Transverse colon (tissue), 4 donors: ENCODE data around the gene WASL. TPM values are rescaled to one million over a fixed set of nuclear protein-coding genes. Genes with fewer than 3 reads are reported as not detected.

ENCODE experiments used
- DNase-seq: peaks from one replicate; pipeline ENCODE4 v3.0.0-alpha.2; 2019
- H3K27ac ChIP-seq, 4 donors: fragments of 200-600 bp; sonication (generic); 2 replicates each; pipeline ENCODE4 v1.5.1; 2016 to 2018; ENCODE audit warnings: inconsistent platforms in 4 of 4
- H3K27me3 ChIP-seq: fragments of 200-600 bp; sonication (generic); 2 replicates; pipeline ENCODE4 v1.5.1; 2017; ENCODE audit warnings: inconsistent platforms
- H3K36me3 ChIP-seq, 4 donors: fragments of 200-600 bp; sonication (generic); 2 replicates each; pipeline ENCODE4 v1.5.1; 2017 to 2019; ENCODE audit warnings: inconsistent platforms in 4 of 4
- H3K4me1 ChIP-seq, 4 donors: fragments of 200-600 bp; sonication (generic); 2 replicates each; pipeline ENCODE4 v1.5.1; 2017 to 2020; ENCODE audit warnings: inconsistent platforms in 4 of 4
- H3K4me3 ChIP-seq, 4 donors: fragments of 200-600 bp; sonication (generic); 1 replicate in 1 of 4; 2 replicates in 3 of 4; pipeline versions ENCODE4 v1.5.1 to v1.6.1; 2017 to 2019; ENCODE audit warnings: inconsistent platforms in 4 of 4
- H3K9me3 ChIP-seq, 2 donors: fragments of 200-600 bp; sonication (generic); 2 replicates each; pipeline ENCODE4 v1.5.1; 2017 to 2019; ENCODE audit warnings: inconsistent platforms in 2 of 2
- EP300 ChIP-seq: sonication (generic); formaldehyde crosslinking; IDR thresholded peaks from one replicate; pipeline ENCODE4 v1.6.1; 2017; ENCODE audit warnings: antibody characterized with exemption, low read depth
- POLR2A ChIP-seq: fragments of 450-650 bp; IDR thresholded peaks from one replicate; pipeline ENCODE4 v1.6.1; 2016; ENCODE audit warnings: antibody characterized with exemption, mild to moderate bottlenecking, moderate library complexity
- POLR2AphosphoS5 ChIP-seq, 3 donors: sonication (generic); formaldehyde crosslinking; IDR thresholded peaks; one replicate each; pipeline ENCODE4 v1.6.1; 2016; ENCODE audit warnings: antibody characterized with exemption in 3 of 3
- WGBS, 2 donors: methylation state at CpG; one replicate each; pipeline ENCODE4 v1.1.5; 2018; ENCODE audit warnings: low coverage in 1 of 2; 5-methylcytosine and 5-hydroxymethylcytosine counted together
- in situ Hi-C, 4 donors: fragments of 200-750 bp; cut with MboI; loops; one replicate each; pipeline versions ENCODE4 v1.15.0 to v1.15.1; 2017; ENCODE audit warnings: low sequenced_read_pairs in 3 of 4, low pct_ligation_motif_present in 1 of 4, low pct_unique_long_range_greater_than_20kb in 1 of 4
- intact Hi-C: fragments of 100-400 bp; cut with DNase I; formaldehyde crosslinking; loops from one replicate; pipeline ENCODE4 v1.15.1; 2023; ENCODE audit warnings: low total_unique reads
- total RNA-seq, 4 donors: library from RNA; depleted of rRNA; stranded (reverse); fragments of >200 nt; gene quantifications; one replicate each; pipeline ENCODE4 v1.1.0, GENCODE V29; 2016
- TF ChIP-seq, protein P1 (sequence below), 5 experiments: fragments of 200-600 bp in 3 of 5; fragments of 450-650 bp in 2 of 5; sonication (generic) in 3 of 5; IDR thresholded peaks; 1 replicate in 2 of 5; 2 replicates in 3 of 5; pipeline ENCODE4 v1.5.1; 2016 to 2017; ENCODE audit warnings: antibody characterized with exemption in 5 of 5, inconsistent platforms in 3 of 5, mild to moderate bottlenecking in 2 of 5, moderate library complexity in 1 of 5

Gene WASL
- total RNA-seq, 4 donors from 2014 or later: 30.1 to 97.8 (median 65.7) TPM

DNA sequence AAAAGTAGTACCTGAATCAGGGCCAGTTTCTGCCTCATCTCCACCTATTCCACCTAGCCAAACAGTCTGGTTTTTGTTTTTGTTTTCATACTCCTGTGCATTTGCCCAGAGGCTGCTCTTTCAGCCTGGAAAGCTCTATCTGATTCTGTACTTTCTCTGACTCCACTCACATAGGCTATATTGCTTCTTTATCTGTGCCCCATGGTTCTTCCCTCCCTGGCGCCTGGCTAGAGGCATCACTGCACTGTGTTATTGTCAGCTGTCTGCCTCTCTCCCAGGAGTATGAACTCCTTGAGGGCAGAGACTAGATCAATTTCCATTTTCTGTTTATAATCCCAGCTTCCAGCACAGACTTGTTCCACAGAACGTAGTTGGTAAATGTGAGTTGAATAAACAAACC lies 98.2 kb downstream of the WASL start:
- in situ Hi-C loops: no loop called here
- WGBS, 2 donors: 79 to 90% methylated on average over 2 of the region's 2 CpGs
- intact Hi-C loops: no loop called here

DNA sequence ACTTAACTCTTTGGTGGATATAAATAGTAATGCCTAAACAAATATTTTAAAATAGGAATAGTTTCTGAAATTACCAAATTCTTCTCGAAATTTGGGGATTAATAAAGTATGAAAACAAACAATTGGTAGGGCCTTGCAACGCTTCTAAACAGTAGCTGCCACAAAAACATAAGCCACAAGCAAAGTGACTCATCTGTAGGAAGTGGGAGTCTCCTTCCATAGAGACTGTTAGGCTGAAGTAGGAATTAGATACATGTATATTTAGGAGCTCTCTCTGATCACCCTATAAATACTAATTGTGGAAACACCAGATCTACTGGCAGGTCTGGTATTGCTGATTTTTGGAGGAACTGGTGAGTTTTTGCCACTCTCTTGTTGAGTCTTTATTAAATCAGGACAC lies 98.8 kb downstream of the WASL start:
- WGBS, 2 donors: 72% methylated on average over 2 of the region's 2 CpGs; no CpG with 5 or more reads in 1 of the 2 donors
- H3K27me3 ChIP-seq: no peaks in the 10 kb centered on the region
- no peaks in the 10 kb centered on the region for H3K4me1 ChIP-seq
- H3K27ac ChIP-seq: no peak overlapping the region
- H3K4me3 ChIP-seq: no peak overlapping the region
- DNase-seq: no peak
- no peaks in the 10 kb centered on the region for H3K9me3 ChIP-seq
- in situ Hi-C loops: no loop called here
- TF ChIP-seq, protein P1, sequence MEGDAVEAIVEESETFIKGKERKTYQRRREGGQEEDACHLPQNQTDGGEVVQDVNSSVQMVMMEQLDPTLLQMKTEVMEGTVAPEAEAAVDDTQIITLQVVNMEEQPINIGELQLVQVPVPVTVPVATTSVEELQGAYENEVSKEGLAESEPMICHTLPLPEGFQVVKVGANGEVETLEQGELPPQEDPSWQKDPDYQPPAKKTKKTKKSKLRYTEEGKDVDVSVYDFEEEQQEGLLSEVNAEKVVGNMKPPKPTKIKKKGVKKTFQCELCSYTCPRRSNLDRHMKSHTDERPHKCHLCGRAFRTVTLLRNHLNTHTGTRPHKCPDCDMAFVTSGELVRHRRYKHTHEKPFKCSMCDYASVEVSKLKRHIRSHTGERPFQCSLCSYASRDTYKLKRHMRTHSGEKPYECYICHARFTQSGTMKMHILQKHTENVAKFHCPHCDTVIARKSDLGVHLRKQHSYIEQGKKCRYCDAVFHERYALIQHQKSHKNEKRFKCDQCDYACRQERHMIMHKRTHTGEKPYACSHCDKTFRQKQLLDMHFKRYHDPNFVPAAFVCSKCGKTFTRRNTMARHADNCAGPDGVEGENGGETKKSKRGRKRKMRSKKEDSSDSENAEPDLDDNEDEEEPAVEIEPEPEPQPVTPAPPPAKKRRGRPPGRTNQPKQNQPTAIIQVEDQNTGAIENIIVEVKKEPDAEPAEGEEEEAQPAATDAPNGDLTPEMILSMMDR (IDR thresholded peaks at IDR 0.05): no peak
- TF ChIP-seq POLR2AphosphoS5 (IDR thresholded peaks at IDR 0.05): no peak
- TF ChIP-seq EP300: no peak
- no peak for TF ChIP-seq POLR2A
- intact Hi-C loops: no loop called here
- H3K36me3 ChIP-seq: no peaks in the 10 kb centered on the region

More for the DNA sequence above, 98.2 kb downstream of the WASL start:
- TF ChIP-seq, protein P1 (IDR thresholded peaks at IDR 0.05): no peak
- no peak for TF ChIP-seq EP300
- no peak for TF ChIP-seq POLR2A
- TF ChIP-seq POLR2AphosphoS5 (IDR thresholded peaks at IDR 0.05): no peak
- Histone ChIP-seq H3K27ac (no peak overlapping the region), H3K9me3 (no peaks in the 10 kb centered on the region), H3K27me3 (no peaks in the 10 kb centered on the region), H3K4me1 (no peaks in the 10 kb centered on the region), H3K36me3 (no peaks in the 10 kb centered on the region), H3K4me3 (no peak overlapping the region)
- DNase-seq: no peak

DNA sequence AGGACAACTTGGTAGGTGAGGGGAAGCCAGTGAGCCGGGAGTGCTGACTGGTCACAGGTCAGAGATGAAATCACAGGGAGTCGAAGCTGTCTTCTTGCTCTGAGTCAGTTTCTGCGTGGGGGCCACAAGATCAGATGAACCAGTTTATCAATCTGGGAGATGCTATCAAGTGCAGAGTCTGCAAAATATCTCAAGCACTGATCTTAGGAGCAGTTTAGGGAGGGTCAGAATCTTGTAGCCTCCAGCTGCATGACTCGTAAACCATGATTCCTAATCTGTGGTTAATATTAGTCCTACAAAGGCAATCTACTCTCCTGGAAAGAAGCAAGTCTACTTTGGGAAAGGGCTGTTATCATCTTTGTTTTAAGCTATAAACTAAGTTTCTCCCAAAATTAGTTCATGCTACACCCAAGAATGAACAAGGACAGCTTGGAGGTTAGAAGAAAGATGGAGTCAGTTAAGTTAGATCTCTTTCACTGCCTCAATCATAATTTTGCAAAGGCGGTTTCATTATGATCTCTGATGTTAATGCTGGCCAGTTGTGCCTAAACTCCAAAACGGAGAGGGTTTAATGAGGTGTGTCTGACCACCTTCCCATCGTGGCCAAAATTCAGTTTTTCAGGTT lies 101.6 kb downstream of the WASL start:
- H3K27me3 ChIP-seq: no peaks in the 10 kb centered on the region
- no peaks in the 10 kb centered on the region for H3K9me3 ChIP-seq
- H3K4me3 ChIP-seq: no peak overlapping the region
- no peak overlapping the region for H3K27ac ChIP-seq
- no peak for DNase-seq
- TF ChIP-seq POLR2A (no peak), POLR2AphosphoS5 (IDR thresholded peaks at IDR 0.05) (no peak), EP300 (no peak)
- TF ChIP-seq, protein P1 (IDR thresholded peaks at IDR 0.05): no peak
- 89 to 96% methylated on average over 3 to 7 of the region's 7 CpGs for WGBS, 2 donors
- intact Hi-C loops (no loop called here), in situ Hi-C loops (no loop called here)
- no peaks in the 10 kb centered on the region for H3K4me1 ChIP-seq
- H3K36me3 ChIP-seq: no peaks in the 10 kb centered on the region

DNA sequence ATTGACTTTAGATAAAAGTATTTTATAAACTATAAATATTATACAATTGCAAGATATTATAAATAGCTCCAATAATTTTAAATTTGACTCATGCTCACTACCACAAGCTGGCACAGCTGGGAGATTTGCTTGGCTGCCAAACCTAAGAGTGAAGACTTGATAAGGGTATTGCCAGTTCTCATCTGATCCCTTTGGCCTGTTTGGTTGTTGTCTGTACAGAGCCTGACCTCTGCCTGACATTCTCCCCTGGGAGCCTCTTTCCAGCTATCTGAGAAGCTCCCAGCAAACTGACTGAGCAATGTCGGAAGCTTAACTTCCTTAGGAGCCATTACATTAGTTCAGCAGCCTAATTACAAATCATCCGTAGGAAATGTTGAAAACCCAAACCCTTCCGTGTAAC lies 103.3 kb downstream of the WASL start:
- 69 to 79% methylated on average over 3 of the region's 3 CpGs for WGBS, 2 donors
- Histone ChIP-seq H3K27me3 (no peaks in the 10 kb centered on the region), H3K4me3 (no peak overlapping the region), H3K9me3 (no peaks in the 10 kb centered on the region), H3K36me3 (no peaks in the 10 kb centered on the region), H3K27ac (no peak overlapping the region), H3K4me1 (no peaks in the 10 kb centered on the region)
- intact Hi-C loops (no loop called here), in situ Hi-C loops (no loop called here)
- no peak for DNase-seq
- TF ChIP-seq POLR2A (no peak), POLR2AphosphoS5 (IDR thresholded peaks at IDR 0.05) (no peak), EP300 (no peak)
- TF ChIP-seq, protein P1 (IDR thresholded peaks at IDR 0.05): no peak
